GM21423 (cell line): ENCODE measurements around the gene MIER3.
"Not testable (repeated sequence)": the region's sequence is repeated elsewhere in the genome, so short reads cannot be mapped to it uniquely, and the experiment has no call there.

Experiments used
- ATAC-seq: cut with Tn5 transposase; IDR thresholded peaks from one replicate; pipeline ENCODE4 v1.9.1; 2021; ENCODE audit warnings: mild to moderate bottlenecking, moderate library complexity; ENCODE audit not compliant: unreplicated experiment

The MIER3 gene, protein sequence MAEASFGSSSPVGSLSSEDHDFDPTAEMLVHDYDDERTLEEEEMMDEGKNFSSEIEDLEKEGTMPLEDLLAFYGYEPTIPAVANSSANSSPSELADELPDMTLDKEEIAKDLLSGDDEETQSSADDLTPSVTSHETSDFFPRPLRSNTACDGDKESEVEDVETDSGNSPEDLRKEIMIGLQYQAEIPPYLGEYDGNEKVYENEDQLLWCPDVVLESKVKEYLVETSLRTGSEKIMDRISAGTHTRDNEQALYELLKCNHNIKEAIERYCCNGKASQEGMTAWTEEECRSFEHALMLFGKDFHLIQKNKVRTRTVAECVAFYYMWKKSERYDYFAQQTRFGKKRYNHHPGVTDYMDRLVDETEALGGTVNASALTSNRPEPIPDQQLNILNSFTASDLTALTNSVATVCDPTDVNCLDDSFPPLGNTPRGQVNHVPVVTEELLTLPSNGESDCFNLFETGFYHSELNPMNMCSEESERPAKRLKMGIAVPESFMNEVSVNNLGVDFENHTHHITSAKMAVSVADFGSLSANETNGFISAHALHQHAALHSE

DNA sequence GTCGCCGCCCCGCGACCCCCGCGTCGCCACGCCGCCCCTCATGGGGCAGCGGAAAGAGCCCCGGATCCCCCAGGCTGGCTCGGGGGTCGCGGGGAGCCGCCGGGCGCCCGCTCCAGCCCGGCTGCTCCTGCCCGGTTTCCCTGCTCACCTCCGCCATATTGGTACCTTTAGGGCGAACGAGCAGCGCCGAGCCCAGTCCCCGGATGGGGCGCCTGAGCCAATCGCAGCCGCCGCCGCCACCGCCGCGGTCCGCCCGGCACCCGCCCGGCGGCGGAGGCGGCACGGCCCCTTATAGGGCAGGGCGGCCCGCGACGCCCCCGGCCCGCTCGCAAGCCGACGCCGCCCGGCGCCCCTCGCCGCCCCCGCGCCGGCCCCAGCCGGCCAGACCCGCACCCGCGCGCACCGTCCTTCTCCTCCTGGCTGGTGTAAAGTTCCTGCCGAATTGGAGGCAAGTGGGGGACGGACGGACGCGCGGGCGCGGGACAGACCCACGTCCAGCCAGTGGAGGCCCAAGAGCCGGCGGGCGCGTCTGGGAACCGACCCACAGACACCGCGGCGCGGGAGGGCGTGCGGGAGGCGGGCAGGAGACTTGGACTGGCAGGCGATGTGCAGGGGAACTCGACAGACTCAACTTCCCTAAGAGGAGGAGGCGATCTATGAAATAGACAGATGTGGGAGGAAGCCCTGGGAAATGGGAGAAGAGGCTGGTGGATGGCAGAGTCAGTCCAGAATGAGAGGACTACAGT is at the start of gene MIER3:
TSS of gene MIER3 (minus strand) at position 178 of the 746 bp plus-strand sequence. CDS start at position 157, 21 bp downstream.
- ATAC-seq, result peak; percentile 89

GRCh38 chr5:56995596-56995995 is 43.7 kb upstream of the MIER3 start:
- no peak for ATAC-seq

DNA sequence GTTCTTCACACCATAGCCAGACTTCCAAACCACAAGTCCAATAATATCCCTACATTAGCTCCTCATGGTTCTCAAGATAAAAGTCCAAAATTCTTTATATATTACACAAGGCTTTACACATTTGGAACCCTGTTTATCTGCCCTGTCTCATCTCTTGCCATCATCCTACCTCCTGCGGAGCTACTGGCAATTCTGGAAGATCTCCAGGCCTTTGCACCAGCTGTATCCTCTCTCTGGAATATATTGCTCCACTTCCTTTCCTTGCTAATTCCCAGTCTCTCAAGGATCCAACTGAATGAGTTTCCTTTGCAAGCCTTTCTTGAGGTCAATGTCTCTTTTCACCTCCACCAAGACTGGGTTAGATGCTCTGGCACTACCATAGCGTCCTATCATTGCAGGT is 41.3 kb upstream of the MIER3 start:
- no peak for ATAC-seq

DNA sequence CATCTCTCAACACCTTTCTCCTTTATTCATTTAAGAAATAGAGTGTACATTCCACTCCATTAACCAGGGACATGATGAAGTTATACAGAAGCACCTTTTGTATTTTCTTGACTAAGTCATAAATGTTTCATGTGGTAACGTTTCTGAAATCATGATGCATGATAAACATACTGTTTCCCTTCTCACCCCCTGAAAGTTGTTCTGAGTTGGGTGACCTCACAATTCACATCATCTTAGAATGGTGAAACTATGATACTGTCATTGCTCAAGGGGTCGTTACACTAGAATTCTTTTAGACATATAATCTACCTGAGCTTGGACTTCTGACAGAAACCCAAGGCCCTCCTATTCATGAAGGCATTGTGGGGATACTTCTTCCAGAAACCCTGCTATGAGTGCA is 37.8 kb upstream of the MIER3 start:
- no peak for ATAC-seq

GRCh38 chr5:56988490-56988889 is 36.6 kb upstream of the MIER3 start:
- no peak for ATAC-seq

GRCh38 chr5:56987171-56987570 is 35.2 kb upstream of the MIER3 start:
- ATAC-seq, result no peak

GRCh38 chr5:56986626-56986947 is 34.7 kb upstream of the MIER3 start:
- ATAC-seq, result peak; percentile 43

DNA sequence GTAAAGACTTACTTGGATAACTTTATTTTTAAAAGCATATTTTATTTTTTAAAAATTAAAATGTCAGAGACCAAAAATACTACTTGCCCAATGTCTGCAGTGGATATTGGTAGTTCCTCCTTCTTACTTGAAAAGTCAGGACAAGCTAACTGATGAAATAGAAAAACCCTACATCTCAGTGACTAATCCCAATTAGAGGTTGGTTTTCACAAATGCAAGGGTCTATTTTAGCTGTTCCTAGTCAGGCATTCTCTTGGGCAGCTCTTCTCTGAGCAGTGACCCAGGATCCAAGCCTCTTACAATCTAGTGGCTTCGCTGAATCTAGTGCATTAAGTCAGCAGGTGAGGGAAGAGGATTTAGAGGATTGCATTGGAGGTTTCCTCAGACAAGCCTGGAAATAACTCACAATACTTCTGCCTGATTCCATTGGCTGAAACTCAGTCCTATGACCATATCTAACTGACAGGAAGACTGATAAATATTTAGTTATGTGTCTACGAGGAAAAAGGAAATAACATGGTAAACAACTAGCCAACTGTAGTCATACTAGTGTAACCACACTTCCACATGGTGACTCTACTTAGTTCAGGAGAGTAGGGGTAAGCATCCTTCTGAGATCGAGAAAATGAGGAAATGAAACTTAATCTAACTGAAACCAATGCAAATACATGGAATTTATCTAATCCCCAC is 34.2 kb upstream of the MIER3 start:
- ATAC-seq, result peak; percentile 62

DNA sequence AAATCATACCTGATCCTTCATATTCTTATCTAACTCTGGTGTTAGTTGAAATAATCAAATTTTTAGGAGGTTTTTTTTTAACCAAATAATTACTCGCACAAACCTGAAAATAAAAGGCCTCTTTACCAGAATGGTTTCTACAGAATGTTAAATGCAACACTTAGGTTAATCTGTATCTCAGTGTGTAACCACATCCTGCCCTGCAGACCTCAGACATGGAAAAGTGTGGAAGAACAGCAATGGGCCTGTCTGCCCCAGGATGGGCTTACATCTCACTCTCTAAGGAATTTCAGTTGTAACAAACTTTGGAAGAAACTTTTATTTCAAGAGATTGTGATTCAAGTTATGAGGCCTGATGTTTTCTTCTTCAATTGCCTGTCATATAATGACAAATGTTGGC is 32.5 kb upstream of the MIER3 start:
- no peak for ATAC-seq

DNA sequence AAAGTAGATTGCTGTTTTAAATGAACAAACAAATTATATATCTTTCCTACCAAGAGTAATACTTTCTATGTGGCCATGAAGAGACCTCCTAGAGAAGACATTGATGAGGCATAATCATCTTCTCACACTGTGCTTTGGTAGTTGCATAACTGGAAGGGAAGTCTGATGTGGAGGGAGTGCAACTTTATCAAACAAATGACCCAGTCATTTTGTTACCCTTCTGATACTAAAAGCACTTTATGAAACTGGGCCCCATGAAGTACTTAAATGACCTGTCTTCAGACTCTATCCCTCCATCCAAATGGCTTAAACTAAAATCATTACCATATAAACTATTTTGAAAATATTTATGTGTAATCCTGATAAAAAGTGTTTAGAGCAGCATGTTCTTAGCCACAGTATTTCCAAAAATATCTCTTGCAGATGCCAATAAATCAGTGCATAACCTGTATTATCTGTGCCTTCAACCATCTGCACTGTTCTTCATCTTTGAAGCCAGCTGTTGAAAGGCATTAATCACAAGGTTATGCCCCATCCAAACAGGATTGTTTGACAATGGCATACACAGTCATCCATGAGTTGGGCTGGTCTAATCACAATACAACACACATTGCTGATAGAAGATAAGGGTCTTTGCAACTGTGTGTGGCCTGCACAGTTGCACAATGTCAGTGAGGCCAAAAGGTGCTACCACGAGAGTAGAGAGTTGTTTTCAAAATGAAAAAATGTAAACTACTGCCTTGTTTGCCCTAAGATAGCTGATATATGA is 31.9 kb upstream of the MIER3 start:
- no peak for ATAC-seq

GRCh38 chr5:56981548-56982315 is 29.8 kb upstream of the MIER3 start:
- no peak for ATAC-seq

- no peak for ATAC-seq
These were observed 28.0 kb upstream of the MIER3 start for GRCh38 chr5:56979968-56980367.

GRCh38 chr5:56979526-56979925 is 27.6 kb upstream of the MIER3 start:
- not testable (repeated sequence) for ATAC-seq

DNA sequence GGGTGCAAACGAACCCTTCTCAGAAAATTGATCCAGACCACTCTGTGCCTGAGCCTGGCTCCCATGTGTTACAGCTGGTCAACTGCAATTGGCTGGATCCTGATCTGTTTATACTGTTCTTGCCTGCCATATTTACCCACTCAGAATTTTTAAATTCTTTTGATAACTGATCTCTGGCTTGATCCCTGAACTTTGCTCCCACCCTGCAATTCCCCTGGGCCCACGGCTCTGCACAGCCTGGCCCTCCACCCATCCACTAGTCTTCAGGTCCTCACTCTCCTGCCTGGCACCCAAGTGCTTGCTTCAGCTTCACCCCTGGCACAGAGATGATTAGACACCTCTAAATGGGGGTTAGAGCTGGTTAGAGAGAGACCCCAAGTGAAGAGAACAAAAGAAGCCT is 25.9 kb upstream of the MIER3 start:
- ATAC-seq, result no peak

- ATAC-seq, result no peak
These were observed 25.1 kb upstream of the MIER3 start for GRCh38 chr5:56977021-56977420.

DNA sequence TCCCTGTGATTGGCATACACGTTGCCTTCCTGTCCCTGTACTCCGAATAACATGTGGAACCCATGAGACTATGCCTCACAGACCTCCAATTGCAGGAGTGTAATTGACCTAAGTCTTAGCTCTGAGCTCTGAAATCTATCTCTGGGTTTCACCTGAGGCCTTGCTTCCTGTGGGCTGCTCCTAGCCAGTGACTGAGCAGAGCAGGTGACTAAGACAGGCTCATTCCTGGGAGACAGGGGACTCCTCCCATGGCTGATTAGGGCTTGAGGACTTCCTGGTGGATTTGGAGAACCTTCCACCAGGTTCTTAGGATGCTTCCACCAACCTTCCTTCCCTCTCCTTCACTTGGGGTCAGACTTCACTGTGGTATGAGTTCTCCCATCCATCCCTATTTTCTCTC is 22.3 kb upstream of the MIER3 start:
- ATAC-seq, result no peak

GRCh38 chr5:56973473-56973872 is 21.6 kb upstream of the MIER3 start:
- ATAC-seq, result no peak

GRCh38 chr5:56971275-56971674 is 19.4 kb upstream of the MIER3 start:
- ATAC-seq, result no peak

- ATAC-seq, result no peak
These were observed 12.2 kb upstream of the MIER3 start for GRCh38 chr5:56964173-56964572.

DNA sequence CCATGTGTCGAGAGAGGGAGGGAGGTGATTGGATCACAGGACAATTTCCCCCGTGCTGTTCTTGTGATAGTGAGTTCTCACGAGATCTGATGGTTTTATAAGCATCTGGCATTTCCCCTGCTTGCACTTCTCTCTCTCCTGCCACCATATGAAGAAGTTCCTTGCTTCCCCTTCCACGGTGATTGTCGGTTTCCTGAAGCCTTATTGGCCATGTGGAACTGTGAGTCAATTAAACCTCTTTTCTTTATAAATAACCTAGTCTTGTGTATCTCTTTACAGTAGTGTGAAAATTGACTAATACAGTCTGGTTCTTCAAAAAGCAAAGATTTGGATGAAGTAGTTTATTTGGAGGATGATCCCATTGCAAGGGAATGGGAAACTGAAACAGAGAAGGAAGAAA is 11.3 kb upstream of the MIER3 start:
- ATAC-seq, result no peak
